T-helper 2 cell (primary cell): ENCODE measurements around the gene PPFIBP1.

Experiments
- DNase-seq, 5 experiments: peaks; one replicate each; pipeline versions ENCODE4 v3.0.0 to v3.0.0-alpha.2; 2012 to 2022

The PPFIBP1 gene

DNA sequence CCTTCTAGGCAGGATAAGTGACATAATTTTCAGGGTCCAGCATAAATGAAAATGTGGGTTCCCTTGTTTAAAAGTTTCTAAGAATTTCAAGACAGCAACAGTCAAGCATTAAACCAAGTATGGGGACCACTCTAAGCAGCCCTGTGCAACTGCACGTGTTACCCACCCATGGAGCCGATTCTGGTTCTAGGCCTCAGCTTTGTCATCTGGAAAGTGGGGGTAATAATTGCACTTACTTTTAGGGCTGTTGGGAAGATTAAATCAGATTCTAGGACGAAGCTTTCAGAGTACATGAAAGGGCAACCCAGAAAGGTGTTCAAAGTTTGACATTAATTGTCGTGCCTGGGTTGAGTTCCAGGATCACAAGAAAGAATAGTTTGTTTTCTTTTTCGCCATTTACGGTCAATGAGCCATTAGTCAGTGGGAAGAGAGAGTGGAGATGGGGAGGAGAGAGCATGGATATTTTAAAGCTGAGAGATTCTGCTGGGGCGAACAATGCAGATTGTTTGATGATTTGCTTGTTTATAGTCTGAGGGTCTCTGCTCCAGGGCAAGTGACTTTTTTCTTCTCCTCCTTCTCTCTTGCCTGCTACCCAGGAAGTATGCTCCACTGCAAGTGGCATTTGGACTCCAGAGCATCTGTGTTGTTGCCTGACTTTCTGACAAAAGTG is 10.7 kb upstream of the PPFIBP1 start:
- DNase-seq, result no peak

DNA sequence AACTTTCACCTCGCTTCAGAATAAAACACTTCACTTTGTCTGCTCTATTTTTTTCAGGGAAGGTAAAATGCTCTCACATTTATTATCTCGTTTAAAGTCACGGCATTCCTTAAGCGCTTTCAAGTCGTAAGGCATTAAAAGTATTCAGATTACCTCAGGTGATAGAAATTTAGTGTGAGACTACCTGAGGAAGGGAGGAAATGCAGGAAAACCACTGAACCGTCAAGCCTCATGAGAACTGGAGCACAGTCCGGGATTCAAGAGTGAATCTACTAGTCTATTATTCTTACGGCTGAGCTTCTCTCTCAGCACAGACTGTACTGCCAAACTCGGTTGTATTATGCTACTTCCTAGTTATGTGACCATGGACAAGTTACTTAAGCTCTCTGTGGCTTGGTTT is 8.3 kb upstream of the PPFIBP1 start:
- DNase-seq, result no peak

GRCh38 chr12:27516625-27517024 is 7.4 kb upstream of the PPFIBP1 start:
- no peak for DNase-seq

DNA sequence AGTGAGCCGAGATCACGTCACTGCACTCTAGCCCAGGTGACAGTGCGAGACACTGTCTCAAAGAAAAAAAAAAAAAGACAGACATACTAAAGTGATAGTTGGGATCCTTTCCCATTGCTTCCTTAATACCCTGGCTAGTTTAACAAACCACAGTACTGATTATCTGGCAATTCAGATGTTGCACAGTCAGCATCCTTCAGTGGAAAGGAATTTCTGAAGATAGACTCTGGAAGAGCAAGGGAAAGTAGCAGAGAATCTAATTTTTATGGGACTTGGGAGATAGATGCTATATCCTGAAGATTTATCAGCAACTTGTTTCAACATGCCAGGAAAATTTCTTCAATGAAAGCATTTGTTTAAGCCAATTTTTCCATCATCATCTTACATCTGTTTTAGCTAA is 6.5 kb upstream of the PPFIBP1 start:
- DNase-seq, result no peak

- no peak for DNase-seq
These were observed 5.9 kb upstream of the PPFIBP1 start for GRCh38 chr12:27517961-27518665.

GRCh38 chr12:27521066-27521465 is 2.9 kb upstream of the PPFIBP1 start:
- DNase-seq, result no peak

- no peak for DNase-seq
These were observed 2.0 kb upstream of the PPFIBP1 start for GRCh38 chr12:27521981-27522380.

GRCh38 chr12:27523305-27523641 is 733 bp upstream of the PPFIBP1 start:
- peak in 1 of 5 experiments; percentile 59 for DNase-seq

DNA sequence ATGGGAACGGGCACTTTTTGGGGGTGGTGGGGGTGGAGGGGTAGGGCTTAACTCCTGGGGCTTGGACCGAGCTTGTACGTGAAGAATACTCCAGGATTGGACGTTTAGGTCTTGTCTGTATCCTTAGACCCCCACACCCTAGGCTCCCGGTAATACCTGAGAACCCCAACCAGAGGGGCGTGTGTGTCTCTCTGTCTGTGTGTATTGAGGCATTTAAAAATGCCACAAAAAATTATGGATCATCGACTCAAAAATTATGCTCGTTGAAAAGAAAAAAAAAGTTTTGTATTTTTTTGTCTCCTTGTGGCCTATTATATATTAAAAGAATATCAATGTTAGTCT is 459 bp downstream of the PPFIBP1 start:
- DNase-seq, result no peak

DNA sequence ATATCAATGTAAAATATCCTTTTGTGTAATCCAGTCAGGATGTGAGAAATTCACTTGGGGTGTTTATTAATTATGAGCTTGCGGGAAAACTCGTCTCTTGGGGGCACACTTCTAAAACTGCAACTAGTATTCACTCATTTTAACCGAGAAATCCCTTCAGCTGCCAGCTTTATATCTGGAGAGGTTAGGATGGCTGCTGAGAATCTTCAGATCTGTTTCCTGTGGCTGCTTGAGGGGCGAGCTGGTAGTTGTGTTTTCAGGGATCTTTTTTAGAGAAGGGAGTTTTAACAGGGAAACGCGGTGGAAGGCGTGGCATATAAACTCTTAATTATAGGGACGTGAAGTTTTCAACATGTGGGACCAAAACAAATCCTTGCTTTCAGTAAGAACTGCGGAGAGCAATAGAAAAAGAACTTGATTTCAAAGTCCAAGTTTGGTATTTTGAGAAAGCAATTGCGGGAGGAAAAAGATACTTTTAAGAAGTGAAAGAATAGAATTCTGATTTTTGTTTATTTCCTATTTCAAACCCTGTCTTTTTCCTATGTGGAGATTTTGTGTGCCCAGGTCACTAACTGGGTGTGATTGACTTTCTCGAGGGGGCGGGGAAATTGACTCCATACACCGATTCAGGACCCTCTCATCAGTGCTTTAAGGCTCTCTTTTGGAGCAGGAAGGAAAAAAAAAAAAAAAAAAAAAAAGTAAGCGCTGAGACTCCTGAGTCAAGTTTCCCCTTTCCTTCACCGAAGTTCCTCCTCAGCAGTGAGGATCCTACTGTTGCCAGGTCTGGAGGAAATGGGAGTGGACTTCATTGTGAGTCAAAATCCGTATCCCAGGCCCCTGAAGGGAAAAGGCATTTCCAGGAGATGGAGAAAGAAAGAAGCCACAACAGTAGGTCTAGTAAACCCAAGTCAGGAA is 1.1 kb downstream of the PPFIBP1 start:
- no peak for DNase-seq

DNA sequence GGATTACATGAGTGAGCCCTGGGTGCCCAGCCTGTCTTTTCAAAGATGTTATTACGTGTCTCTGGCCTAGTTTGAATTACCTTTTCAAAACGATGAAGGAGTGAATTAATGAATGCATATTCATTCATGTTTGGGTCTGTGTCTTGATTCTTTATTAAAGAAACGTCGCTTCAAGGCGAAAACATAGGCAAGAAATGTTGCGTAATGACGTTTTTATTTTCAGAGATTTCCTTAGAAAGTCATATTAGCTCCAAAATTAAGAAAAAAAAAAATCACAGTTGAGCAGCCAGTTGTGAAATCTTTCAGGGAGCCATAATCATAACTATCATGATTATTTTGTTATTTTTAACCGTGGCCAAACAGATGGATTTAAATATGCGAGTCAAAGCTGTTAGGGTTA is 3.5 kb downstream of the PPFIBP1 start:
- DNase-seq, result no peak

DNA sequence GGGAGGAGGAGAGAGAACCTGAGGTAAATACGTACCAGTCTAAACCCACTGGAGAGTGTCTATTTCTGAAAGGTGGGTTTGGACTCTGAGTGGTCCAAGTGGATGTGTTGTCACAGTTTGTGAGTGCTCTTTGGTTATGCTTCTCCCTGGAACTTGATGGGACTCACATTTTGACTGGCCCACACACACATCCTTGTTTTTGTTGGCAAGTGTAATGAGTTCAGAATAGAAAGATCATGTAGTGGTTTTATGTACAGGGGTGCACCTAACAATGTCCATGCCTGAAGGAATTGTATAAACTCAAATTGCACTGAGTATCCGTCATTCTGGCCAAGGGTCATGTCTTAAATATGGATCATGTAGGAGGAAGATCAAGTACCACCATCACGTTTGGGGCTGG is 4.8 kb downstream of the PPFIBP1 start:
- no peak for DNase-seq

- no peak for DNase-seq
These were observed 6.3 kb downstream of the PPFIBP1 start for GRCh38 chr12:27530157-27530922.

GRCh38 chr12:27531896-27532295 is 7.9 kb downstream of the PPFIBP1 start:
- DNase-seq, result no peak

- peak in 2 of 5 experiments; percentile 37 to 76 for DNase-seq
These were observed 10.2 kb downstream of the PPFIBP1 start for GRCh38 chr12:27534060-27534764.

DNA sequence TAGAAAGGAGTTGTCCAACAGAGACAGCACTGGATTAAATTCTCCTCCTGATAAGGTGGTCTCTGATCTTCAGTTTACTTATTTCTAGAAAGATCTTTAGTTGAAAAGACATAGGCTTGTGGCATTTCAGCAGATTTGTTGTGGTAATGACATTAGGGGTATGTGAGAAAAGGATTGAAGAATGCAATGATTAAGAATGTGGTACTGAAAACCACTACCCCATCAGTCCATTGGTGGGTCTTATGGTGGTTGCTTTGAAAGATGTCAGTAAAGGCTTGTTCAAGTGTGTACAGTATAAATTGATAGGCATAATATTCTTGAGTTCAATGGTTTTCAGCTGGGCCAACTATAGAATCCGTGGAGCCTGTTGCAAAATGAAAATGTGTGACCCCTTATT is 10.8 kb downstream of the PPFIBP1 start:
- peak in 1 of 5 experiments; percentile 70 for DNase-seq

- DNase-seq, result no peak
These were observed 11.3 kb downstream of the PPFIBP1 start for GRCh38 chr12:27535318-27535717.

DNA sequence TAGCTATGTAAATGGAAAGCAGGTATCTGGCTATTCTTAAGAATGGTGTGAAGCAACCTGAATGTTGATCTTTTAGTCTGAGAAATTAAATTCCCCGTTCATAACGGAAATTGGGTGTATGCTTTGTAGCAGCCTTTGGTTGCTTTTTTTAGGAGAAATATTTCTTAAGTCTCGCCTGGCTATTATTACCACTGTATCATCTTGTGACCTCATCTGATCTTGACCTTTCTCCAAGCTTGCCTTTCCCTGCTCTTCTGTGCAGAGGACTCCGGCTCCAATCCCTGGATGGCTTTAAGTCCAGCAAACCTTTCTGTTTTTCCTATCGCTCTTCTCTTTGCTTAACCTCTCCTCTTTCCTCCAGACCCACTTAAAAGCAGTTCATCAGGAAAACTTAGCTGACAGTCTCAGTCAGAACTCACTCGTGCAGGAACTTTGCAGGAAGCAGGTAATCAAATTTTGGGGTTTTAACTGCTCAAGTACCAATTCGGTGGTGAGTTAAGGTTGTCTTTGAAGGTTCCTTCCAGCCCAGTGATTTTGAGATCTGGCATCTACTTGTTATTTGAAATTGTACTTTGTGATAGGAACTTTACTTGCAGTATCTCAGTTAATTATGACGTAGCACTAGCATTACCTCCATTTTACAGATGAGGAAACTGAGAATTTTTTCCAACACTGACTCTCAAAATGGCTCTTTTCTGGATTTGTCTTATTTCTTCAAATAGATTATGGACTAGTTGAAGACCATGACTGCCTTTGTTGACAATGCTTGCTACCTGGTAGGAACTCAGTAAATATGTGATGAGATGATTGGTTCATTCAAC is 14.1 kb downstream of the PPFIBP1 start:
- DNase-seq, result no peak

GRCh38 chr12:27539191-27539631 is 15.2 kb downstream of the PPFIBP1 start:
- no peak for DNase-seq

- no peak for DNase-seq
These were observed 17.2 kb downstream of the PPFIBP1 start for GRCh38 chr12:27541031-27541719.

DNA sequence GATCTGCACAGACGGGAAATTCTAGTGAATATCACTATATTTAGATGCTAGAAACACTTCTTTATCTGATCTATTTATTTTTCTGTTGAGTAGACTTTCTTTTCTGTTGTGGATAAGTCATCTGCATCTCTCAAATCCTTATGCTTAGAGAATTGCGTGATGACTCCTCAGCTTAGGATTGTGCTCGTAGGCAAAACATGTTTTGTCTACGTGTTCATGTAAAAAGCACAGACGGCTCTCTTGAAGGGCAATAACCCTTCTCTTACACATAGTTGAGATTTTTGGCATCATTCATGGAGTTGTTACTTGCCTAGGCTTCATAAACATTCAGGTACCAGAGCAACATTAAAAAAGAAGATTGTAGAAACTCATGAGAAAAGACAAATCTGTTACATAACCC is 18.6 kb downstream of the PPFIBP1 start:
- DNase-seq, result no peak
